NCI-H774 (cell line): ENCODE results near the gene MRPL39.
"Not testable (repeated sequence)": the region's sequence is repeated elsewhere in the genome, so short reads cannot be mapped to it uniquely, and the experiment has no call there.

Experiments
- DNase-seq: peaks from one replicate; lab custom pipeline; 2025; lab: John Stamatoyannopoulos, UW

Gene MRPL39

GRCh38 chr21:25607151-25608043 lies at the start of gene MRPL39:
Gene MRPL39, minus strand, starts transcription at chr21:25607481. Its CDS starts 6 bp downstream, at chr21:25607475.
- peak; percentile 80 for DNase-seq

GRCh38 chr21:25656412-25656811 lies 49.1 kb upstream of the MRPL39 start:
- no peak for DNase-seq

GRCh38 chr21:25649146-25649545 lies 41.9 kb upstream of the MRPL39 start:
- DNase-seq: no peak

GRCh38 chr21:25647647-25648046 lies 40.4 kb upstream of the MRPL39 start:
- DNase-seq: no peak

- no peak for DNase-seq
These were observed 39.2 kb upstream of the MRPL39 start for GRCh38 chr21:25646474-25646873.

- no peak for DNase-seq
These were observed 36.2 kb upstream of the MRPL39 start for GRCh38 chr21:25643486-25643885.

GRCh38 chr21:25640943-25641292 lies 33.6 kb upstream of the MRPL39 start:
- DNase-seq: no peak

GRCh38 chr21:25640202-25640942 lies 33.1 kb upstream of the MRPL39 start:
- DNase-seq: no peak

GRCh38 chr21:25639551-25640201 lies 32.4 kb upstream of the MRPL39 start:
- DNase-seq: no peak

- DNase-seq: no peak
These were observed 31.6 kb upstream of the MRPL39 start, which contains the start of gene JAM2 for GRCh38 chr21:25638660-25639550. Gene JAM2, plus strand, starts transcription at chr21:25639258. Its CDS starts 564 bp downstream, at chr21:25639822.

GRCh38 chr21:25637851-25638659 lies 30.8 kb upstream of the MRPL39 start:
- DNase-seq: no peak

- no peak for DNase-seq
These were observed 29.4 kb upstream of the MRPL39 start for GRCh38 chr21:25636727-25637126.

GRCh38 chr21:25635310-25635709 lies 28.0 kb upstream of the MRPL39 start:
- no peak for DNase-seq

- no peak for DNase-seq
These were observed 25.0 kb upstream of the MRPL39 start for GRCh38 chr21:25632296-25632695.

GRCh38 chr21:25626757-25627156 lies 19.5 kb upstream of the MRPL39 start:
- no peak for DNase-seq

GRCh38 chr21:25625776-25626555 lies 18.7 kb upstream of the MRPL39 start:
- DNase-seq: not testable (repeated sequence)

GRCh38 chr21:25625036-25625435 lies 17.8 kb upstream of the MRPL39 start:
- DNase-seq: no peak

- no peak for DNase-seq
These were observed 17.2 kb upstream of the MRPL39 start for GRCh38 chr21:25624511-25624910.

GRCh38 chr21:25619198-25619597 lies 11.9 kb upstream of the MRPL39 start:
- DNase-seq: no peak

- DNase-seq: no peak
These were observed 8.6 kb upstream of the MRPL39 start for GRCh38 chr21:25615880-25616279.
